ENCODE data around the gene LHX3. TPM values are rescaled to one million over a fixed set of nuclear protein-coding genes. Genes with fewer than 3 reads are reported as not detected.
A peak's percentile ranks its signal among the peaks of the same experiment; 100 is the strongest.

Gene LHX3
- total and polyA plus RNA-seq, 2 of the 8 experiments (the other 6 are each of a cell fraction or from before 2014, with no cell fraction given) = 0.02 TPM; not detected in 1

DNA sequence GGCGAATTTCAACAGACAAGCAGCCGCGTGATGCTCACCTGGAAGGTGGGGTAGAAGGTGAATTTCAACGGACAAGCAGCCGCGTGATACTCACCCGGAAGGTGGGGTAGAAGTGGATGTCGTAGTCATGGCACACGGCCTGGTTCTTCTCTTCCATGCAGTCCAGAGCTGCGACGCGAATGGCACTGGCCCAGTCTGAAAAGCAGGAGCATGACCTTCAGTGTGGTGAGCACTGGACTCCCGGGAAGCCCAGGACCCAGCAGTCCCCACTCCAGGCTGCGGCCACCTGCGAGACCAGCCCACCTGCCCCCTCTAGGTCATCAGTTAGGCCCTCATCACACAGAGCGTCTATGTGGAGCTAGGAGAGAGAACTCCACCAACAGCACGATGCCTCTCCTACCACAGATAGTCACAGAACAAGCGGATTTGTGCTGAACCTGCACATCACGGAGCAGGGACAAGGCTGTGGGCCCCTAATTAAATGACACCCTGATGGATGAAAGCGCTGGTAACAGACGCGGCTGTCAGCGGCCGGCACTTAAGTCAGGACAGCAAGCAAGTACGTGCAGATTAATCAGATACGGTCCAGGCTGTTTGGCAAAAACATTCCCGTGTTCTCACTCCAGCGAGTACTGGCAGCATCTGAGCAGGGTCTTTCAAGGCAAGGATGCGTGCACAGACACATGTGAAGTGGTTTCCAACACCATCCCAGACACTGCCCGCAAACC lies 21.9 kb upstream of the LHX3 start:
- Histone ChIP-seq H3K9ac (replicated peaks in 1 of 4; ENCODE audit: extremely low read depth in 1 of 4, low read depth in 3 of 4, low read length in 3 of 4) (no peak overlapping the region), H3K4me1 (replicated peaks in 1 of 4; ENCODE audit: control insufficient read depth in 3 of 4, insufficient read depth in 4 of 4, low read length in 3 of 4) (no peaks in the 10 kb centered on the region; a peak in 1 of 7 replicates), H2AFZ (ENCODE audit: low read length) (no peak overlapping the region), H3K4me3 (ENCODE audit: extremely low read depth in 1 of 4, insufficient read depth in 2 of 4, low read depth in 3 of 4, low read length in 4 of 4) (no peak overlapping the region), H2BK20ac (ENCODE audit: low read length) (no peak overlapping the region), H4K5ac (ENCODE audit: insufficient read length, low read depth, low read length) (no peak overlapping the region), H3K27me3 (replicated peaks in 1 of 4; ENCODE audit: control insufficient read depth in 3 of 4, extremely low read depth in 1 of 4, insufficient read depth in 3 of 4, low read length in 3 of 4) (no peaks in the 10 kb centered on the region), H4K91ac (replicated peaks; ENCODE audit: insufficient read length, low read length) (no peak overlapping the region), H3K18ac (ENCODE audit: extremely low read depth, low read length) (no peak overlapping the region), H3K4me2 (ENCODE audit: insufficient read depth in 1 of 2, low read depth in 2 of 2, low read length in 2 of 2) (no peak overlapping the region), H3K9me3 (ENCODE audit: insufficient read depth in 2 of 2, low read depth in 1 of 2, low read length in 1 of 2) (no peaks in the 10 kb centered on the region), H3K36me3 (ENCODE audit: control insufficient read depth in 2 of 4, insufficient read depth in 4 of 4, low read length in 3 of 4) (peaks cover 0 to 2% (median 1%) of the 10 kb centered on the region in 4 experiments; a peak in 4 of 8 replicates), H2AK5ac (ENCODE audit: low read depth, low read length) (no peak overlapping the region), H2BK12ac (ENCODE audit: low read depth, low read length) (no peak overlapping the region), H2BK5ac (ENCODE audit: low read depth, low read length) (peak overlapping the region; percentile 67), H3K56ac (replicated peaks; ENCODE audit: insufficient read length, low read depth, low read length) (no peak overlapping the region), H3K23me2 (ENCODE audit: low read depth, low read length) (no peaks in the 10 kb centered on the region), H4K20me1 (replicated peaks in 1 of 2; ENCODE audit: control insufficient read depth in 1 of 2, insufficient read depth in 2 of 2, low read length in 2 of 2) (peaks cover 26 to 31% of the 10 kb centered on the region in 2 experiments), H3K27ac (ENCODE audit: low read depth, low read length) (no peak overlapping the region), H2BK120ac (replicated peaks; ENCODE audit: low read depth, low read length) (no peak overlapping the region), H4K8ac (ENCODE audit: extremely low read depth, insufficient read depth, low read length) (no peak overlapping the region), H3K4ac (replicated peaks; ENCODE audit: insufficient read length, low read depth, low read length) (no peak overlapping the region), H3K79me1 (ENCODE audit: low read depth, low read length) (peaks cover 16% of the 10 kb centered on the region), H3K23ac (ENCODE audit: insufficient read length) (no peak overlapping the region), H3K79me2 (ENCODE audit: control insufficient read depth in 1 of 2, insufficient read depth in 2 of 2, low read length in 2 of 2) (peaks cover 0 to 64% of the 10 kb centered on the region in 2 experiments; a peak in 2 of 4 replicates), H2BK15ac (ENCODE audit: low read length) (no peak overlapping the region), H3K14ac (ENCODE audit: insufficient read length) (no peak overlapping the region)
- POLR2A ChIA-PET (ENCODE audit: partially characterized antibody) = interaction anchor here (1.2 kb wide), 1 partner anchor 24 kb away, joined by 3 read pairs; no protein-coding TSS in a partner anchor
- WGBS, 2 experiments (ENCODE audit: extremely low coverage in 1 of 2, insufficient coverage in 1 of 2, insufficient read length in 1 of 2, insufficient replicate concordance in 2 of 2, low coverage in 1 of 2, low lambda C conversion rate in 2 of 2, missing lambda C conversion rate in 1 of 2) = 94% methylated on average over 30 of the region's 30 CpGs; no CpG with 5 or more reads in 1 of the 2 experiments
- FAIRE-seq (no peak), DNase-seq (ENCODE audit: low read depth in 1 of 2, low spot score in 2 of 2) (no peak)
- CTCF ChIA-PET (ENCODE audit: partially characterized antibody) = interaction anchor here (0.7 to 6.7 kb wide), 25 partner anchors 11 to 136 kb away, joined by 3 to 52 read pairs (median 5); partner anchors contain the start of gene LHX3
- TF ChIP-seq NRF1 (IDR thresholded peaks at IDR 0.05; ENCODE audit: low read depth, low read length) = no peak
- TF ChIP-seq KDM4A (IDR thresholded peaks at IDR 0.05; ENCODE audit: low read depth, low read length, severe bottlenecking) = no peak
- TF ChIP-seq CHD2 (IDR thresholded peaks at IDR 0.05; ENCODE audit: low read length) = no peak
- TF ChIP-seq CBX5 (IDR thresholded peaks at IDR 0.05; ENCODE audit: low read depth, low read length) = no peak
- TF ChIP-seq BACH1 (IDR thresholded peaks at IDR 0.05; ENCODE audit: low read length) = no peak
- no peak for TF ChIP-seq FOSL1 (IDR thresholded peaks at IDR 0.05; ENCODE audit: insufficient read depth, low read depth, low read length)
- no peak for TF ChIP-seq CBX8 (IDR thresholded peaks at IDR 0.05; ENCODE audit: borderline replicate concordance, low read depth, low read length)
- TF ChIP-seq USF2 (IDR thresholded peaks at IDR 0.05; ENCODE audit: low read length) = no peak
- TF ChIP-seq GTF2F1 (IDR thresholded peaks at IDR 0.05; ENCODE audit: borderline replicate concordance, low read depth, low read length) = no peak
- TF ChIP-seq SRF (IDR thresholded peaks at IDR 0.05; ENCODE audit: low read depth, low read length) = no peak
- no peak for TF ChIP-seq ATF3 (IDR thresholded peaks at IDR 0.05; ENCODE audit: insufficient read depth, low read depth, low read length)

Data from H1 (cell line).